GM12875 (cell line): ENCODE data around the gene RBPMS2.

Experiments used
- H3K4me3 ChIP-seq: one replicate; pipeline ENCODE4 v1.5.1; 2011; ENCODE audit warnings: low read depth, low read length, control low read depth
- TF ChIP-seq, protein P1 (sequence below): IDR thresholded peaks from 2 replicates; pipeline ENCODE4 v1.5.1; 2011; ENCODE audit warnings: low read depth, mild to moderate bottlenecking, control low read depth, inconsistent platforms, low read length, moderate library complexity, borderline replicate concordance; ENCODE audit not compliant: insufficient read depth

Gene RBPMS2

DNA sequence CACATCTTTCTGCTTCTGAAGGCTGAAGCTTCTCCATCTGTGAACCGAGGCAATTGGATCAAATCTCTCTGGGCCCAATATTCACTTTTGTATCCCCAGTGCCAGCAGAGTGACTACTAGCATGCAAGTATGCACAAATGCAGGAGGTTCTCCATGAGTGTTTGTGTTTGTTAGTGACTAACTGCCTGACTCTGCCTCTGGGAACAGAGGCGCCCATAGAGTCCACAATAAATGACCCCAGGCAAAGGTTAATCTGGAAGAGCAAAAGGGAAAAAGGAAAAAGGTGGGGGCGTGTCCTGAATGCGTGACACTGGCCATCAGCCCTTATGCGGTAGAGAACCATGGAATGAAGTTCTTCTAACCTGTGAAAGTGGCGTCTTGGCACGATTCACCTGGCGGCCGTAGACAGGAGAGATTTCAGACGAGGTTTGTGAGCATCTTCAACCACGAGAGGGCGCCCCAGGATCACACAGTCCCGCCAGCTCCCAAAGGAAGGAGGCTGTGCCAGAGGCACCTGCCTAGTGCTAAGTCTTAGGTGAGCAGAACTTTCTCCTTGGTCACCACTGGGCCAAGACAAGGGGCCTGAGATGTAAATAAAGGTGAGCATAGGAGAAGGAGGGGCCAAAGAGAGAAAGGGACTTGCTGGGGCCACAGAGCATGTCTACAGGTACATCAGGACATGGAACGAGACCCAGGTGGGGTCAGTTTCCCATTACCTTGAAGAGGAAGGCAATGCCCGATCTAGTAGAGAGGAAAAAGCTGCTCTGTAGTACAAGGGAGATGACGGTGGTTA, 44.2 kb downstream of the RBPMS2 start:
- TF ChIP-seq, protein P1, sequence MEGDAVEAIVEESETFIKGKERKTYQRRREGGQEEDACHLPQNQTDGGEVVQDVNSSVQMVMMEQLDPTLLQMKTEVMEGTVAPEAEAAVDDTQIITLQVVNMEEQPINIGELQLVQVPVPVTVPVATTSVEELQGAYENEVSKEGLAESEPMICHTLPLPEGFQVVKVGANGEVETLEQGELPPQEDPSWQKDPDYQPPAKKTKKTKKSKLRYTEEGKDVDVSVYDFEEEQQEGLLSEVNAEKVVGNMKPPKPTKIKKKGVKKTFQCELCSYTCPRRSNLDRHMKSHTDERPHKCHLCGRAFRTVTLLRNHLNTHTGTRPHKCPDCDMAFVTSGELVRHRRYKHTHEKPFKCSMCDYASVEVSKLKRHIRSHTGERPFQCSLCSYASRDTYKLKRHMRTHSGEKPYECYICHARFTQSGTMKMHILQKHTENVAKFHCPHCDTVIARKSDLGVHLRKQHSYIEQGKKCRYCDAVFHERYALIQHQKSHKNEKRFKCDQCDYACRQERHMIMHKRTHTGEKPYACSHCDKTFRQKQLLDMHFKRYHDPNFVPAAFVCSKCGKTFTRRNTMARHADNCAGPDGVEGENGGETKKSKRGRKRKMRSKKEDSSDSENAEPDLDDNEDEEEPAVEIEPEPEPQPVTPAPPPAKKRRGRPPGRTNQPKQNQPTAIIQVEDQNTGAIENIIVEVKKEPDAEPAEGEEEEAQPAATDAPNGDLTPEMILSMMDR: peak; percentile 83
- H3K4me3 ChIP-seq: no peak overlapping the region

DNA sequence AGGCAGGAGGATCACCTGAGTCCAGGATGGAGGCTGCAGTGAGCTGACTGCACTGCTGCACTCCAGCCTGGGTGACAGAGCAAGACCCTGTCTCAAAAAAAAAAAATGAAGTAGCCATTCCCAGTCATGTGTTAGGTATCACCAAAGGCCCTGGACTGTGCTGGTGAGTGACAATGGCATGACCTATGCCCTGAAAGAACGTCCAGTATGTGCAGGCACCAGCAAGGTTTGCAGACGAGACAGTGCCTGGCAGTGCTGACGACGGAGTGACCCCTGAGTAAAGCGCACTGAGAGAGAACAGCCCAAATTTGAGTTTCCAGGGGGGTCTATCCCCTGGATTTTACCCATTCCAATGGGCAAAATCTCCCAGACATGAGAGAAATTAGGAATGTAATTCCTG, 45.2 kb downstream of the RBPMS2 start:
- H3K4me3 ChIP-seq: no peak overlapping the region
- TF ChIP-seq, protein P1: no peak

DNA sequence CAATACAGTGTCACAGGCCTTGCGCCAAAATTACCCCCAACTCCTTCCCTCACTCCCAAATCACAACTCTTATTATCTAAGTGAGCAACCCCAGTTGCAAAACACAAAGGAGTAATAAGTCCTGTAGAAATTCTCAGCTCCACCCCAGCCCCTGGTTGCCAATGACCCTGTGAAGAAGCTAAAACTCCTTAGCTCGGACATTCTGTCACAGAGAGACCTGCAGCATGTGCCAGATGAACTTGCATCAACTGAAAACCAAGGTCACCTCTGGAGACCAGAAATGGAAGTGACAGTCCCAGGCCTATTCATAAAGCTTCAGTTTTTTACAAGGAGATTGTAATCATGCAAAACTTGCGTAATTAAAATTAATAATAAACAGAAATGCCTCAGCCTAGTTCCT, 55.2 kb downstream of the RBPMS2 start:
- no peak overlapping the region for H3K4me3 ChIP-seq
- TF ChIP-seq, protein P1: no peak

DNA sequence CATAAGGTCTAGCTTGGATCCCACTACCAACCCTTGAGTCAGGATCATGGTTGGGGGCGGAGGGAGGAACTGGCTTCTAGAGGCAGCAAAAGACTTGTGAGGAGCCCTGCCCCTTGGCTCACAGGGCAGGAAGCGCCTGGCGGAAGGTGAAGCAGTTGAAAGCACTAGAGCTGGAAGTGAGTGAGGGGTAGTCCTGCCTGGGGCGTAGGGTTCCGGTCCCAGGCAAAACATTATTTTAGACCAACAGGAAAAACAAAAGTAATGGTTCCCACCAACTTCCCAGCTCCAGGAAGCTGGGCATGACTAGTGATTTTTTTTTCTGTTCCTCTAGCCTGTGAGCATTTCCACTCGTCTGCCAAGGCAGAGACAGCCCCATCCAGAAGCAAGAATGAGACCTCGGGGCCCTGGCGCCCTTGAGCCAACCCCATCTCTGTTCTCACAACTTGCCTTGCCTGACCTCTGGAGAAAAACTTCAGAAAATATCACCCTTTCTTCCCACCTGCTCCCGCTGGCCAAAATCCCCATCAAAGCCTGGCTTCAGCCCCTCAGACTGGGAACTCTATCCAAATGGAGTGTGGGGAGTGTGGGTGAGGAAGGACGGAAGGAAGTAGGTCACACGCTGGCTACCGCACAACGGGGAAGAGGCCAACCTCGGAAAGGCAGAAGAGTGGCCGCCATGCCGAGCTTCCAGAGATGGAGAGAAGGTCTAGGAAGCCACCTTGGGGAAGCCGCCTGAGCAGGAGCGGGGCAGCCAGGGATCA, 57.5 kb downstream of the RBPMS2 start:
- TF ChIP-seq, protein P1: no peak
- H3K4me3 ChIP-seq: no peak overlapping the region

- TF ChIP-seq, protein P1: no peak
- H3K4me3 ChIP-seq: no peak overlapping the region
Measured at GRCh38 chr15:64717130-64717529, 58.3 kb downstream of the RBPMS2 start.

- TF ChIP-seq, protein P1: no peak
- no peak overlapping the region for H3K4me3 ChIP-seq
Measured at GRCh38 chr15:64716452-64716851, 58.9 kb downstream of the RBPMS2 start.
